ENCODE results near the gene VPS37B. TPM values are rescaled to one million over a fixed set of nuclear protein-coding genes. Genes with fewer than 3 reads are reported as not detected.

Gene VPS37B
- total RNA-seq, 1 experiment from 2014 or later: 18.1 TPM

- TF ChIP-seq E2F1 (CRISPR knock-in tag; IDR thresholded peaks at IDR 0.05) (no peak), CREB1 (CRISPR knock-in tag; IDR thresholded peaks at IDR 0.05) (peak; percentile 56), ZNF532 (CRISPR knock-in tag; IDR thresholded peaks at IDR 0.05; ENCODE audit: borderline replicate concordance) (no peak), ZNF512 (CRISPR knock-in tag; IDR thresholded peaks at IDR 0.05; ENCODE audit: borderline replicate concordance) (no peak), ATF2 (CRISPR knock-in tag; IDR thresholded peaks at IDR 0.05; ENCODE audit: borderline replicate concordance, low read depth) (0 out of 2 replicates have a peak, but pooled peaks have one; percentile 34), ZNF317 (CRISPR knock-in tag; IDR thresholded peaks at IDR 0.05; ENCODE audit: borderline replicate concordance, low read depth) (0 out of 2 replicates have a peak, but pooled peaks have one; percentile 50), ZNF121 (CRISPR knock-in tag; IDR thresholded peaks at IDR 0.05) (no peak), SOX15 (CRISPR knock-in tag; IDR thresholded peaks at IDR 0.05) (no peak), CDX4 (CRISPR knock-in tag; IDR thresholded peaks at IDR 0.05; ENCODE audit: borderline replicate concordance) (no peak), CREM (CRISPR knock-in tag; IDR thresholded peaks at IDR 0.05) (peak; percentile 97), HMGA2 (CRISPR knock-in tag; IDR thresholded peaks at IDR 0.05) (no peak), ZNF671 (CRISPR knock-in tag; IDR thresholded peaks at IDR 0.05) (no peak), ESRRA (CRISPR knock-in tag; IDR thresholded peaks at IDR 0.05; ENCODE audit: borderline replicate concordance) (no peak), USF2 (CRISPR knock-in tag; IDR thresholded peaks at IDR 0.05) (peak; percentile 95), AR (CRISPR knock-in tag; IDR thresholded peaks at IDR 0.05) (no peak), IRF2 (CRISPR knock-in tag; IDR thresholded peaks at IDR 0.05; ENCODE audit: borderline replicate concordance, low read depth) (no peak), FOXK1 (CRISPR knock-in tag; IDR thresholded peaks at IDR 0.05) (peak; percentile 76), ARID4B (CRISPR knock-in tag; IDR thresholded peaks at IDR 0.05; ENCODE audit: borderline replicate concordance) (no peak), TEAD1 (CRISPR knock-in tag; IDR thresholded peaks at IDR 0.05) (no peak), TEAD4 (CRISPR knock-in tag; IDR thresholded peaks at IDR 0.05) (no peak)
Measured at GRCh38 chr12:122895704-122896636, at the start of gene VPS37B (continued).
